Panc1 (cell line): ENCODE results near the gene LY86.

ENCODE experiments used
- CTCF ChIP-seq: fragments of 450-650 bp; IDR thresholded peaks from 2 replicates; pipeline ENCODE4 v1.5.1; 2017; ENCODE audit warnings: mild to moderate bottlenecking
- POLR2AphosphoS5 ChIP-seq: IDR thresholded peaks from 2 replicates; pipeline ENCODE4 v1.6.1; 2012; ENCODE audit warnings: mild to moderate bottlenecking, low read depth, low read length, moderate library complexity
- REST ChIP-seq, 2 experiments: IDR thresholded peaks; 2 replicates each; pipeline ENCODE4 v1.6.1; 2011 to 2012; ENCODE audit warnings: low read depth in 2 of 2, control low read depth in 1 of 2, low read length in 1 of 2, mild to moderate bottlenecking in 1 of 2, moderate library complexity in 1 of 2; ENCODE audit not compliant: insufficient read depth in 1 of 2
- SIN3A ChIP-seq: IDR thresholded peaks from 2 replicates; pipeline ENCODE4 v1.6.1; 2012; ENCODE audit warnings: low read depth, mild to moderate bottlenecking, low read length, moderate library complexity, borderline replicate concordance; ENCODE audit not compliant: insufficient read depth

GRCh38 chr6:6626187-6626586, 37.7 kb downstream of the LY86 start:
- TF ChIP-seq CTCF (no peak), POLR2AphosphoS5 (no peak), REST (IDR thresholded peaks at IDR 0.05; ENCODE audit: insufficient read depth in 1 of 2, low read depth in 2 of 2, low read length in 1 of 2) (no peak), SIN3A (no peak)
